NCI-H748 (cell line): Measurements from ENCODE around the gene KY.
A peak's percentile ranks its signal among the peaks of the same experiment; 100 is the strongest.

Experiments
- DNase-seq: peaks from one replicate; lab custom pipeline; 2025; ENCODE audit not compliant: unreplicated experiment; lab: John Stamatoyannopoulos, UW

Gene KY

DNA sequence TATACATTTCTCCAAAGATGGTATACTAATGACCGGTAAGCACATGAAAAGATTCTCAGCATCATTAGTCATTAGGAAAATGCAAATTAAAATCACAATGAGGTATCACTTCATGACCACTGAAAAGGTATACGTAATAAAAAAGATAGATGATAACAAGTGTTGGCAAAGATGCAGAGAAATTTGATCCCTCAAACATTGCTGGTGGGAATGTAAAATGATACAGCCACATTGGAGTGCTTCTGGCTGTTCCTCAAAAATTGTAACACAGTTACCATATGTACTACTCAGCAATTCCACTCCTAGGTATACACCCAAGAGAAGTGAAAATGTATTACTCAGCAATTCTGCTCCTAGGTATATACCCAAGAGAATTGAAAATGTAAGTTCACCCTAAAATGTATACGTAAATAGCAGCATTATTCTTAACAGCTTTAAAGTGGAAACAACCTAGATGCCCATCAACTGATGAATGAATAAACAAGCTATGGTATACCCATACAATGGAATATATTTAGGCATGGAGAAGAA, 25.0 kb upstream of the KY start:
- DNase-seq, result no peak

DNA sequence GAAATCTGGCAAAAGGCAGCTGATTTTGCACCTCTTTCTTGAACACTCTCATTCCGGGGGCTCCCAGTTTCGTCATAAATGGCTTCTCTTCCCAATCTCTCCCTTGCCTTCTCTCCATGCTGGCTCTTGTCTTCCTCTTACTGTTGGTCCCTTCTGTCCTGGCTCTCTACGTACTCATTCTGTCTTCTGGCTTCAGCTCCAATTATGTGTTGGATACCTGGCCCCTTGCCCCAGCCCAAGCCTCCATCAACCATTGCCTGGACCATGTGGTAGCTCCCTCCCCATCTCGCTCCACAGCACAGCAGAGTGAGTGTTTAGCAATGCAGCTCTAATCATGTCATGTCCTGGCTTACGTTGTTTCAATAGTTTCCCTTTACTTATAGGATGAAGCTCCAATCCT, 21.7 kb upstream of the KY start:
- no peak for DNase-seq

DNA sequence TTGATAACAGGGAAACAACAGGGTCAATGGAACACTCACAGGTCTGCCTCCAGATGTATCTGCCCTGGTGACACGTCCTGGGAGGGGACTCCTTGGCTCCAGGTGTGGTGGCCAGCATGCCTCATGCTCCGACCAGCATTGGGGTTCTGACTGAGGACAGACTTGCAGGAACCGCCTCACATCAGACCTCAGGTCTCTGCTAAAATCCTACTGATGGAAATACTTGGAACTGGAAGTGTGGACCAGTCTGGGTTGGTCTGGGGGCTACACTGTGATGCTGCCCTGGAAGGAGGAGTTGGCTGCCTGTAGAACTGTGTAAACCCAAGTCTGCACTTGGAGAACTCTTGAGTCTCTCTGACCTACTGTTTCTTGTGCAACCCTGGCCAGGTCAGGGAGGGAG, 17.1 kb upstream of the KY start:
- no peak for DNase-seq

DNA sequence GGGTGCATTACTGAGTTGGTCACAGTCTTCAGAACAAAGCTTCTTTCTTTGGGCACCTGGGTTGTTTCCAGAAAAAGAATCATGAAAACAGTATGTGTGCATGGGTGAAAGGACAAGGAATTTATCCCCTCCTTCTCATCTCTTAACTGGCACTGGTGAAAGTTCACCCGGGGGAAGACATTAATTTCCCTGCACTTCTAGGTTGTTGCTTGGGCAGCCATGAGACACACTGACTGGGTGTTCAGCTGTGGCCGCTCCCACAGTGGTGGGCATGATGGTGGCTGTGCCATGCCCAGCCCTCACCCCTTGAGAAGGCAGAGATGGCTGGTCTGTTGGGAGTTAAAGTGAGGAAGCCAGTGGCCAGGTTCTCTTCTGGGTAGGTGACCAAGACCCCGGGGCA, 16.6 kb upstream of the KY start:
- DNase-seq, result no peak

DNA sequence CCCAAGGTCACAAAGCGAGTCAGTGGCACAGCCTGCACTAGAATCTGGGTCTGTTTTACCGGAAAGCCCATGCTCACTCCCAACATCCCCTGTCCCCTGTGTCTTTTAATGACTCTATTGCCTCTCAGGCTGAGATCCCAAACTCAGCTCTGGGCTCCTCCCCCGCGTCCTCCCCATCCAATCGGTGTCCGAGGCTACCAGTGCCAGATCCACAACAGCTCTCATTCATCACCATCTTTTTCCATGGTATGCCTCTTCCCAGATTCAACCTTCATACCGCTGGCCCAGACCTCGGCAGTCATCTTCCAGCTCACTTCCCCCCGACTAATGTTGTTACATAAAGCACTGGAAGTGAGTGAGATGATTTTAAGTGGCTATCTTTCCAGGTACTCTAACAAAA, 16.1 kb upstream of the KY start:
- no peak for DNase-seq

DNA sequence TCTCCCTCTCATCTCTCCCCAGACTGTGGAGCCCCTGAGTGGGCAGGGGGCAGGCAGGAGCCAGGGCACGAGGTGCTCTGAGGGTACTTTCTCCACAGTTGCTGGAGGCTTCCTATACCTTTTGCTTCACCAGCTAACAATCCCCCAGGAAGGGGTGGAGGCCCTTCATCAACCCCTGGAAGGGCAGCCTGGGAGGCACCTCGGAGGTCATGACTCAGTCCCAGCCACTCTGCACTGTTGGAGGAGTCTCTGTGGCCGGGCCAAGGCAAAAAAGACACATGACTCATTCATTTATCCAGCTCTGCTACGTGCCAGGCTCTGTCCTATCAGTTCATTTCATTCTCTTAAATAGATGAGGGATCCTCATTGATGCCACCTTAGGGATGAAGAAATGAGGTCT, 15.6 kb upstream of the KY start:
- no peak for DNase-seq

DNA sequence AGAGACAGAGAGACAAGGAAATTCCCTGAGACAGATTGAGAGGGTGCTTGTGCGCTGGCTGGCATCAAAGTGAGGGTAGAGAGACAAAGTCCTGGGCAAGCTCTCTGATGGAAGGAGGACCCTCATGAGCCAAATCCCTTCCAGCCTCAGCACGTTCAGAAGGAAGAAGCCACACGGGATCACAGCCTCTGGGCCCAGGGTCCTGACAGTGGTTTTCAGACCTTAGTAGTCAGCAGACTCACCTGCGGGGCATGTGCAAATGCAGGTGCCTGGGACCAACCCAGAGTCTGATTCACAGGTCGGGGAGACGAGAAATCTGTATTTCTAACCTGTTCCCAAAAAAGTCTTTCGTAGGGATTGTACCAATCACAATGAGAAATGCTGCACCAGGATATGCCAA, 15.2 kb upstream of the KY start:
- no peak for DNase-seq

DNA sequence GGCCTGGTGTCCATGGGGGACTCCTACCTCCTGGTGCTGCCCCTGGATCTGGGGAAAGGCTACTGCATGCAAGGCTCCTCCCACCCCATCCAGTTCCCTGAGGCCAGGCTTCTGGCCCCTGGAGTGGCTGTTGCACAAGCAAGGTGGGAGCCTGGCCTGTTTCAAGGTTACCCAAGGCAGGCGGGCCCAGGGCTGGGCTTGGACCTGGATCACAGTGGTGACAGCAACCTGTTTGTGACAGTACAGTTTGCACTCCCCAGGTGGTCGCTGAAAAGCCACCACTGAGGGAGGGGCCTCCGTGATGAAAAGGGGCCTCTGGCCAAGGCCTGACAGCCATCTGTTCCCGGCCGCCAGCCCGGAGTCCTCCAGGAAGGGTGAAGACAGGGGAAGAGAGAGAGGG, 14.4 kb upstream of the KY start:
- no peak for DNase-seq

DNA sequence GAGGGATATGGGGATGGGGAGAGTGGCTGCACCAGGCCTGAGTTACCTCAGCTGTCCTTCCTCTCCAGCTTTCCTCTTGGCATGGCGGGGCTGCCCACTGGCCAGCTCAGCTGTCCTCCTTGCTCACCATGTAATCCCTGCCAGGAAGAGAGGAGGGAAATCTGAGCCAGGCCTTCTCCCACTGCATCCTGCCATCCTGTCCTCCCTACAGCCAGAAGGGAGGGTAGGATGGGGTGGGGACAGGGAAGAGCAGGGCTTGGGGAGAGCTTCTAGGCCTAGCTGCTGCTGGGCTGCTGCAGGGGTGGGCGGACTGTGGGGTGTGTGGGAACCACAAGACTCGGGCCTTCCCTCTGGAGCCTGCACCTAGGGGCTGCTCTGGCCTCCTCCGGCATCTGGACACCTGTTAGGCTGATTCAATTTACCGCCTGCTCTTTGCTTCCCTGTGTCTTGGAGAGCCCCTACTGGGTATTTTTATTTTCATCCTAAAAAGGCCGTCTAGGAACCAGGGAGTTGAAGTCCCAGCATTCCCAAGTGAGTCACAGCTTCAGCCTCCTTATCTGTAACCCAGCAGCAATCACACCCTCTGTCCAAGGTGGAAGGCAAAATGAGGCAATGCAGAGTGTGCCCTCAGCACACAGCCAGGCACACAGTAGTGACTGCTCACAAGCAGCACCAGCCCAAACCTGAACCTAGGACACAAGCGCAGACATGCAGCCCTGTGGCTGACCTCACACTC, 13.1 kb upstream of the KY start:
- no peak for DNase-seq

DNA sequence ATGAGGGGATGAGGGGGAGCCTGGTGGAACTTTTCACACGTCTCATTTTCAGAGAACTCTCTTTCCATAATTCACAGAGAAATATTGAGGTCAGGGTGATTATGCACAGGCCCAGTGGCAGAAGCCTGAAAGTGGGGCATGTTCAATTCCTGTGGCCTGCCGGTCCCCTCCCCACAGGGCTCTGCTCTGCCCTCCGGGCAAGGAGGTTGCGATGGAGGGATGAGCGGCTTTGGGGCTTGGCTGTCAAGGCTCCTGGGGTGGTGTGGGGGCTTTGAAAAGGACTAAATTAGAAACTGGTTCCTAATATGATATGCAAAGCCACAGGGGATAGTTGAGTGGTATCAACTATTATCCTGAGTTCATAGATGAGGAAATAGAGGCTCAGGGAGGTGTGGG, 9.2 kb upstream of the KY start:
- no peak for DNase-seq

DNA sequence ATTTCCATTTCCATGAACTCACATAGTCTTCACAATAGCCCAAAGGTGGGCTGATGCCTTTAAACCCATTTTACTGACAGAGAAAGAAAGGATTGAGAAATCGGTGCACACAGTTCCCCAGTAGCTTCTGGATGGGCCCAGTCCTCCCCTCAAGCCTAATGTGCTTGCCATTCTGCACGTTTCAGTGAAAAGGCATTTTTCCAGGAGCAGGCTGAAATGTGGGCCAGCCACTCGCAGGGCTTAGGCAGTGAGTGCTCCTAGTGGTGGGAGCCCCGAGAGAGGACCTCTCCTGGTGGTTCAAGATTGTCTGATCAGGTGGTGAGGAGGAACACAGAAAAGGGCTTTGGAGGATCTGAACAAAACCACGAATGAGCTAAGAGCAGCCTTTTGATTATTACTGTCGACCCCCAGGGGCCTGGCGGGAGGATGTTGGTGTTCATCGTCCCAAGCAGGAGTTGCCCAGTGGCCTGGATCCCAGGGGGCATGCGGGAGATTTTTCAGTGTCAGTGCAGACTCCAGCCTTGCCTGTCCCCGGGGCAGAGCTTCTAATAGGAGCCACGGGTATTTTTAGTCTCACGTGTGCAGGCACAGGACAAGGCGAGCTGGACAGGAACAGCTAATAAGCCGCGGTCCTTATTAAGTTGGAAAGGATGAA, 8.7 kb upstream of the KY start:
- no peak for DNase-seq

DNA sequence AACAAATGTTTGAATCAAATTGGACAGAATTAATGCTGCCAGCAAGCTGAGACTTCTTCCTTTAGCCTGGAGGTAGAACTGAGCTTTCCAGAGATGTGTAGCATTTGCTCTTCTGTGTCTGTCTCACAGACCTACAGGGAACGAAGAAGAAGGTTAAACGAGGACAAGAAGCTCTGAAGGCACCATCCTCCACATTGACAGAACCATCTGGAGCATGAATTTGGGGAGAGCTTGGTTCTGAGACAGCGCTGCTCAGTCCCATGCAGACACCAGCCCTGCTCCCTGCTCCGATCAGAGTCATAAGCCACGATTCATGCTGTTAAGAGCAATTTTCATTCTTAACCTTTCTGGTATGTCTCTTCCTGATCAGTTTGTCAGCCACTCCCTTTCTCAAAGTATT, 7.7 kb upstream of the KY start:
- no peak for DNase-seq

DNA sequence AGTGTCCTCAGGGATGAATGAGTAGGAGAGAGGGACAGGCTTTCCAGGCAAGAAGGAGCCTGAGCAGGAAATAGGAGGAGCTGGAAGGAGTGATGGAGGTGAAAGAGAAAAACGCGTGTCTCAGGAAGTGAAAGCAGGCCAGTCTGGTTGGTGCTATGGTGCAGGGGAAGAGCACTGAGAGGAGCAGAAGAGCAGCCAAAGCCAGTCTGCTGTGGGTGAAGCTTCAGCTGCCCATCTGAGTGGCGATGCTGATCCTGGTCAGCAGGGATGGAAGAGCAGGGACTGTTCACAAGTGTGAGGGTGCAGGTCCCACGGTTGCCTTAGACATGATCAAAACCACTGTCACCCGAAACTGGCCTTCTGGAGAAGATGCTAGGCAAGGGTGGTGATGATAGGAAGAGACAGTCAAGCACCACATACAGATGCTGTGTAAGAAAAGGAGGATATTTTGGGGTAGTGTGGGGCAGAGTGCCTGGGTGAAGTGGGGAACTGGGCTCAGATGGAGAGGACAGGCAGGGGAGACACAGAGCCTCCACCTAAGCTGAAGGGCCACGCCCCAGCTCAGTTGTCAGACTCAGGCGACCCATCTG, 5.5 kb upstream of the KY start:
- DNase-seq, result no peak

DNA sequence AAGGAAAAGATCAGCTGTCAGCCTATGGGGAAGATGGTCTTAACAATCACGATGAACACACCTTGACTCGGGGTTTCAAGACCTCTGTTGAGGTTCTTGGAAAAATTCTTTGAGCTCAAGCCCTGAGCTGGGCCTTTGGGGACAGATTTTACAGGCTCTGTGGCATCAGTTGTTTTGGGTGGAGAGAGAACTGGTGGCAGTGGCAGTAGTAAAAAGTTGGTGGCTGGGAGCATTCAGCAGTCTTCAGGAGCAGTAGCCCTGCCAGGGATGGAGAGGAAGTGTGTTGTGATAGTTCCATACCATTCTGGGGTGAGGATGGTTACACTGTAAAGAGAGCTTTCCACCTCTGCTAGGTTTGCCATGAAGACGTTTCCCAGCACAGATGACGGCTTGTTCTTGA, 4.9 kb upstream of the KY start:
- no peak for DNase-seq

DNA sequence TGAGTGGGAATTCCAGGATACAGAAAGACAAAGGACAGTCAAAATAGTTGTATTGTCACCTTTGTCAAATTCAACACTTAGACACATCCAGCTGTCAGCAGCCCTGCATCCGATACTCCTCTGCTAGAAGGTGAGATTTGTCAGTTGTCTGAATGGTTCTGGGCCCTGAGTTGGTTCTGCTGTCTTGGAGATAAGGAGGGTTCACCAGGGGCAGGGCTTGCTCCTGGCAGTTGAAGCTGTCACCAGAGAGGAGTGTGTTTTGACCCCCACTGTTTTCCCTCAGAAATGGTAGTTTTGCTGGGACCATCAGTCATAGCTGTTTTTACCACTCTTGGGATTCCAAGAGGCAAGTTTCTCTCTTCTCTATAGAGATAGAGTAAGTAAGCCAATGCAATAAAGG, 3.2 kb upstream of the KY start:
- DNase-seq, result no peak

DNA sequence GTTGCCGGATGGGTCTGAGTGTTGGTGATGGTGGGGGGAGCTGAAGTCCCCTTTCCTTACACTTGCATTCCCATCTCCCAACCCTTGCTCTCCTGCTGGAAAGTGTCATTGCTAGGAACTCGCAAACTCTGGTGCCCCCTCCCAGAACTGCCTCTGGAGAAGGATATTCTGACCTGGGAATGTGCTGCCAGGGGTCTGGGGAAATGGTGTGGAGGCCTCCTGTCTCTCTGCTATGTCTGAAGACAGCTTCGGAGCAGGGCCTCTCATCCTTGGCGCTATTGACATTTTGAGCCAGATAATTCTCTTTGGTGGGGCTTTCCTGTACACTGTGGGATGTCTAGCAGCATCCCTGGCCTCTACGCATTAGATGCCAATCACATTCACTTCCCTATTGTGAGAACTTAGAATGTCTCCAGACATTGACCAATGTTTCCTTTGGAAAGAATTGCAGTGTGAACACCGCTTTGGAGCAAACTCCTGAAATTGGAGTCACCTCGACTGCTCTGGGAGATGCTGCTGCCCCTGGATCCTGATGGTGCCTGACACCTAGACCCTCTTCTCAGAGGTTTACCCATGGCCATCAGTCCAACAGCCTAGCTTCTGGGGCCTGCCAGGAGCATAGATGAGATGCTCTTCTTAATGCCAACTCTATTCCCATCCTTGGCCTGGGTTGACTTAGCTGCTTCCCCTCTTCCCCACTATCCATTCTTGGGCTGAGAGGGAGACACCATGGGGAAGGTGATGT, 2.2 kb upstream of the KY start:
- no peak for DNase-seq

DNA sequence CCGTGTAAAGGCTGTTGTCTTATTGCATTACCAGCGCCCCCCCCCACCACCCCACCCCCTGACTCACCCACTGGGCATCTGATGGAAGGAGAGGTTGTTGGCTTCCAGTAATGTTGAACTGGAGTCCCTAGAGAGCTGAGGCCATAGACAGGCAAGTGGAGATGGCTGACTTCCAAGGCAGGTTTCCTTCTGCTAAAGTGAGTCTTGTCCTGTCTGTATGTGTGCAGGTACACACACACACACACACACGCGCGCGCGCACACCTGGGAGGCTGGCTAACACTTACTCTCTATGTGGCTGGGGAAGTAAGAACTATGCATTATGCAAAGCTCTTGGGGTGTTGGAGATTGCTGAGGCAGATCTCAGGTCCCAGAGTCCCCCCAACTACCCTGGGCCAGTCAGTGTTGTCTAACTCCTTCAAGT, 1.6 kb upstream of the KY start:
- no peak for DNase-seq

DNA sequence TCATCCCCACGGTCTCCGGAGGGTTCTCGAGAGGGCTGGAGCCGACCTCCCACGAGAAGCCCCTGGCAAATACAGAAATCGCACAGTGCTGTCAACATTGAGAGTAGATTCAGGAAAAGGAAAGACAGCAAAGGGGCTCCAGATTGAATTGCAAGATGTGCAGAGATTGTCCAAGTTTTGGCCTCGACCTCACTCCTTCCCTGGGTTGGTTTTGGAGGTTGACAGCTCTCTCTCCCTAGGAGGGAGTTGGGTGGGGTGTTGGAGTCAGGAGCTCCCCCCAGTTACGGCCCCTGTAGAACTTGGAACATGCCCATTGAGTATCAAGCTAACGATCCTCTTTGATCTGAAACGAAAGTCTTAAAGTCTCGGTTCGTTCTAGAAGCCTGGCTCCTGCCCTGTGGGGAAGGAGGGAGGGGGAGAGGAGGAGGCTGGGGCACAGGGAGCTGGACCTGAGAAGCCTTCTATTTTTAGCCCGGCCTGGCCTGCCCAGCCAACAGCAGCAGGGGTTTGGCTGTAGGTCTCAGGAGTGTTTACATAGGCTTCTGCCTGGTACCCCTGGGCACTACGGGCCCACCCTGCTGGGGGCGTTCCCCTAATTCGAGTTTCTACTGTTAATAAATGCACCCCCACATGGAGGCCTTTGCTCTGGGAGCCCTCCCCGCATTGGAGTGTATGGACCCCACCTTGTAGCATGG, 672 bp upstream of the KY start:
- DNase-seq, result peak; percentile 19

DNA sequence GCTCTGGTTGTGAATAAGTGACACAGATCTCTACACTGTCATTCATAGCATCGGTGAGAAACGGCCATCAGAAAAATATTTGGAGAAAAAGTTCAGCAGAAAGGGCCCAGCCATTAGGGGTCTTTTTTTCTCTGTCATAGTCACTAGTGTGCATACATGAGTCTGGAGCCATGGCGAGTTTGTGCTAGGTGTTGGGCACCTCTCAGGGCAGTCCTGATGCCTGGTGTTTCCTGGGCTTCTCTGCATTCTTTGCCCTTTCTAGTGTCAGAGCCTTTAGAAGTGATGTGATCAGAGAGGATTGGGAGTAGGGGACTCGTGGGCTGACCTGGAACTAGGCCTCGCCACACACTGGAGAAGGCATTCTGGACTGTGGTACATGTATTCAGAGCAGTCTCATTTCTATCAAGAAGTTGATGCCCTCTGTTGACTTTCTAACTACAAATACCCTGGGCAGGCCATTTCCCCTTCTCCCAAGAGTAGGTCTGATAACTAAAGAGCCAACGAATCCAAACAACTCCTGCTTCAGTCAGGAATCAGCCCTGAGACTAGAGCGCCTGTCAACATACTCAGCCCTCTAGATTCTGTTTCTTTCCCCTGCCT, 1.6 kb downstream of the KY start:
- no peak for DNase-seq

DNA sequence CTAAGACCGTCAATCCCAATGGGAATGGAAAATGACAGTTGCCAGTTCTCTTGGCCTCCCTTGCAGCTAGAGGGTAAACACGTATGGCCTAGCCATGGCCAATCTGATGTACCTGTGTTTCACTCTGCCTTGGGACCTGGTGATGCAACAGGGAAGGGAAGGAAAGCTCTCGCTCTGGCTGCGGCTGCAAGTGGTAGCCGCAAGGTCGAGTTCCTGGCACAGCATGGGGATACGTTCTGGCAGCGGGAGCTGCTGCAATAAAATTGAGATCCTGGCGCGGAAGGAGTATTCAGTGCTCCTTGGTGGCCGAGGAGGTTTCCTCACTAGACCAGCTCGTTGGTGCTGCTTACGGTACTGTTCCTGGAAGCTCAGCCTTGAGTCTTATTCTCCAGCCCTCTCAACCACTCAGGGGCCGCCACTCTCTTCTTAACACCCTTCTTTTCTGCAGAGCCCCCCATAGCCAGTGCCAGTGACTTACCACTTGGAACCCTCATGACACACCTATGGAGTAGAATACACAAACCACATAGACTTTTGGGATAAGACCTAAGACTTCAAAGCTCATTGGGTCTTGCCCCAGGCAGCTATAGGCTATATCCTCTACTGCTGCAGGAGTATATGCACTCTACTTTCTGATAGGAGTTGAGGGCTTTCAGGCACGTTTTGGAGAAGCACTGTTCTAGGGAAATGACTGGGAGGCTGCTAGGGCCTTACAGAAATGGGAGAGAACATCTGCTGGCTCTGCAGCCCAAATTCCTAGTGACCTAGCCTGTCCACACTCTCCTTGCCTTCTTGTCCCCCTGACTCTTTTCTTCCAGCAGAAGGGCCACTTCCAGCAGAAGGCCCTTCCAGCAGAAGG, 2.7 kb downstream of the KY start:
- no peak for DNase-seq
